ENCODE data around the gene COL12A1.
A peak's percentile ranks its signal among the peaks of the same experiment; 100 is the strongest.

The COL12A1 gene

GRCh38 chr6:75176076-75176582 lies 29.7 kb downstream of the COL12A1 start:
- DNase-seq = no peak

GRCh38 chr6:75171986-75172385 lies 33.9 kb downstream of the COL12A1 start:
- no peak for DNase-seq

GRCh38 chr6:75171567-75171966 lies 34.3 kb downstream of the COL12A1 start:
- no peak for DNase-seq

GRCh38 chr6:75170691-75171560 lies 34.9 kb downstream of the COL12A1 start:
- DNase-seq = no peak

GRCh38 chr6:75169689-75170586 lies 35.9 kb downstream of the COL12A1 start:
- no peak for DNase-seq

- DNase-seq = no peak
Observed at GRCh38 chr6:75167851-75168250, 38.0 kb downstream of the COL12A1 start.

GRCh38 chr6:75167325-75167724 lies 38.5 kb downstream of the COL12A1 start:
- no peak for DNase-seq

GRCh38 chr6:75166773-75167172 lies 39.1 kb downstream of the COL12A1 start:
- DNase-seq = no peak

GRCh38 chr6:75166236-75166635 lies 39.6 kb downstream of the COL12A1 start:
- DNase-seq = no peak

- DNase-seq = no peak
Observed at GRCh38 chr6:75158176-75158575, 47.7 kb downstream of the COL12A1 start.

GRCh38 chr6:75157336-75157735 lies 48.5 kb downstream of the COL12A1 start:
- DNase-seq = peak in 1 of 3 donors; percentile 3

GRCh38 chr6:75156186-75156878 lies 49.5 kb downstream of the COL12A1 start:
- no peak for DNase-seq

GRCh38 chr6:75155631-75156030 lies 50.2 kb downstream of the COL12A1 start:
- no peak for DNase-seq

GRCh38 chr6:75154973-75155372 lies 50.9 kb downstream of the COL12A1 start:
- no peak for DNase-seq

- DNase-seq = no peak
Observed at GRCh38 chr6:75150685-75151412, 55.0 kb downstream of the COL12A1 start.

GRCh38 chr6:75149696-75150095 lies 56.2 kb downstream of the COL12A1 start:
- no peak for DNase-seq

GRCh38 chr6:75149240-75149639 lies 56.6 kb downstream of the COL12A1 start:
- DNase-seq = no peak

- DNase-seq = no peak
Observed at GRCh38 chr6:75147512-75147911, 58.3 kb downstream of the COL12A1 start.

- DNase-seq = no peak
Observed at GRCh38 chr6:75145976-75146375, 59.9 kb downstream of the COL12A1 start.

- no peak for DNase-seq
Observed at GRCh38 chr6:75145211-75145610, 60.6 kb downstream of the COL12A1 start.

- DNase-seq = no peak
Observed at GRCh38 chr6:75144386-75144785, 61.5 kb downstream of the COL12A1 start.

- DNase-seq = no peak
Observed at GRCh38 chr6:75143191-75143590, 62.7 kb downstream of the COL12A1 start.

Data from suppressor macrophage treated with lipopolysaccharide for 1 hour (primary cell).